ENCODE results near the gene DERA. TPM values are rescaled to one million over a fixed set of nuclear protein-coding genes. Genes with fewer than 3 reads are reported as not detected.

Gene DERA
- total RNA-seq, 2 experiments from 2014 or later = 24.5 to 28.3 TPM

DNA sequence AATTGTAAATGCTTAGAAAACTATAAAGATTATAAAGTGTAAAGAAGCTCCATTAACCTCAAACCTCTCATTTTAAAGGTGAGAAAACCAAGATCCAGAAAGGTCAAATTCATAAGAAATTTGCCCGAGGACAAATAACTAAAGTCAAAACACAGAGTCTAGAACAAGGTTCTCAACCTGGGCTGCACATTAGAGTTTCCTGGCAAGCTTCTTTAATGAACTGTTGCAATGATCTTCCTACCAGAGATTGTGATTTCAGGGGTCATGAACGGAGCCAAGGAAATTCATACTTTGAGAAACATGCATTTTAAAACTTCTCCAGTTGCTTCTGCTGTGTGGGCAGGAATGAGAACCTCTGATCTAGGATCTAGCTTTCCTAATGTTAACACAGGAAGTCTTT, 86.8 kb downstream of the DERA start:
- Mint-ChIP-seq H3K27ac (no peak overlapping the region), H3K4me3 (no peak overlapping the region), H3K27me3 (no peaks in the 10 kb centered on the region), H3K9me3 (no peaks in the 10 kb centered on the region), H3K4me1 (ENCODE audit: low read depth) (no peaks in the 10 kb centered on the region), H3K36me3 (ENCODE audit: low read depth) (peaks cover 3% of the 10 kb centered on the region)
- no peak for TF ChIP-seq CTCF (IDR thresholded peaks at IDR 0.05)
- ATAC-seq (no peak), DNase-seq (no peak)
- ChIA-PET CTCF (interaction anchor here (1.2 kb wide), 1 partner anchor 12 kb away, joined by 3 read pairs; no protein-coding TSS in a partner anchor), POLR2A (no interaction called here)
- intact Hi-C loops (cut with micrococcal nuclease) = no loop called here

GRCh38 chr12:16002880-16003279, 91.7 kb downstream of the DERA start:
- H3K36me3 Mint-ChIP-seq (ENCODE audit: low read depth) = peaks cover 11% of the 10 kb centered on the region
- no peak overlapping the region for H3K27ac Mint-ChIP-seq
- POLR2A ChIA-PET = no interaction called here
- intact Hi-C loops (cut with micrococcal nuclease) = no loop called here
- H3K4me3 Mint-ChIP-seq = no peak overlapping the region
- H3K27me3 Mint-ChIP-seq = no peaks in the 10 kb centered on the region
- no peak for ATAC-seq
- no peaks in the 10 kb centered on the region for H3K9me3 Mint-ChIP-seq
- no peak for DNase-seq
- CTCF ChIA-PET = no interaction called here
- TF ChIP-seq CTCF (IDR thresholded peaks at IDR 0.05) = no peak
- no peaks in the 10 kb centered on the region for H3K4me1 Mint-ChIP-seq (ENCODE audit: low read depth)

GRCh38 chr12:16003460-16003859, 92.3 kb downstream of the DERA start:
- H3K4me1 Mint-ChIP-seq (ENCODE audit: low read depth) = no peaks in the 10 kb centered on the region
- ATAC-seq = no peak
- ChIA-PET CTCF (no interaction called here), POLR2A (no interaction called here)
- TF ChIP-seq CTCF (IDR thresholded peaks at IDR 0.05) = no peak
- H3K36me3 Mint-ChIP-seq (ENCODE audit: low read depth) = peaks cover 11% of the 10 kb centered on the region
- no peaks in the 10 kb centered on the region for H3K9me3 Mint-ChIP-seq
- H3K27ac Mint-ChIP-seq = no peak overlapping the region
- DNase-seq = no peak
- no peak overlapping the region for H3K4me3 Mint-ChIP-seq
- no peaks in the 10 kb centered on the region for H3K27me3 Mint-ChIP-seq
- intact Hi-C loops (cut with micrococcal nuclease) = no loop called here

GRCh38 chr12:16006752-16007151, 95.6 kb downstream of the DERA start:
- no peak overlapping the region for H3K4me3 Mint-ChIP-seq
- H3K4me1 Mint-ChIP-seq (ENCODE audit: low read depth) = no peaks in the 10 kb centered on the region
- H3K9me3 Mint-ChIP-seq = no peaks in the 10 kb centered on the region
- ATAC-seq (no peak), DNase-seq (no peak)
- CTCF ChIA-PET = no interaction called here
- intact Hi-C loops (cut with micrococcal nuclease) = no loop called here
- H3K27ac Mint-ChIP-seq = no peak overlapping the region
- POLR2A ChIA-PET = no interaction called here
- H3K27me3 Mint-ChIP-seq = no peaks in the 10 kb centered on the region
- peaks cover 14% of the 10 kb centered on the region for H3K36me3 Mint-ChIP-seq (ENCODE audit: low read depth)
- TF ChIP-seq CTCF (IDR thresholded peaks at IDR 0.05) = no peak

DNA sequence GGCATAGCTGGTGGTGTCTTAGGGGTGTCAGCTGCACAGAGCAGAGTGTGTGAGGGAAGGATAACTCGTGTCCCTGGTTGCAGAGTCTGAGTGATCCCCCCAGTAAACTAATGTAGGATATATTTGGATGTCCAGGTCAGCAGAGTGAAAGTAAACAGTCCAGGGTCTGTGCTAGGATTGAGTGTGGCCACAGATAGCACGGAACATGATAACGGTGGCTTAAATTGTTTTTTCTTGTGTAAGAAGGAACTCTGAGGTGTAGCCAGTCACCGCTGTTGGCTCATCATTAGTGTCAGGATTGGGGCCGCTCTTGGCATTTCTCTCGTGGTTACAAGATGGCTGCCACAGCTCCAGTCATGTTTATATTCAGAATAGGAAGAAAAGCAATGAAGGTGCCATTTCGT, 97.3 kb downstream of the DERA start:
- Mint-ChIP-seq H3K36me3 (ENCODE audit: low read depth) (peaks cover 23% of the 10 kb centered on the region), H3K4me3 (no peak overlapping the region), H3K27ac (no peak overlapping the region), H3K4me1 (ENCODE audit: low read depth) (no peaks in the 10 kb centered on the region), H3K27me3 (no peaks in the 10 kb centered on the region), H3K9me3 (peaks cover 6% of the 10 kb centered on the region)
- ChIA-PET POLR2A (no interaction called here), CTCF (no interaction called here)
- TF ChIP-seq CTCF (IDR thresholded peaks at IDR 0.05) = no peak
- intact Hi-C loops (cut with micrococcal nuclease) = no loop called here
- DNase-seq (no peak), ATAC-seq (no peak)
